ENCODE measurements around the gene C14orf93. TPM values are rescaled to one million over a fixed set of nuclear protein-coding genes. Genes with fewer than 3 reads are reported as not detected.

C14orf93 gene
- total and polyA plus RNA-seq, 9 of the 15 experiments (the other 6 are each of a cell fraction or from before 2014, with no cell fraction given): 2.2 to 22.4 (median 16.1) TPM

DNA sequence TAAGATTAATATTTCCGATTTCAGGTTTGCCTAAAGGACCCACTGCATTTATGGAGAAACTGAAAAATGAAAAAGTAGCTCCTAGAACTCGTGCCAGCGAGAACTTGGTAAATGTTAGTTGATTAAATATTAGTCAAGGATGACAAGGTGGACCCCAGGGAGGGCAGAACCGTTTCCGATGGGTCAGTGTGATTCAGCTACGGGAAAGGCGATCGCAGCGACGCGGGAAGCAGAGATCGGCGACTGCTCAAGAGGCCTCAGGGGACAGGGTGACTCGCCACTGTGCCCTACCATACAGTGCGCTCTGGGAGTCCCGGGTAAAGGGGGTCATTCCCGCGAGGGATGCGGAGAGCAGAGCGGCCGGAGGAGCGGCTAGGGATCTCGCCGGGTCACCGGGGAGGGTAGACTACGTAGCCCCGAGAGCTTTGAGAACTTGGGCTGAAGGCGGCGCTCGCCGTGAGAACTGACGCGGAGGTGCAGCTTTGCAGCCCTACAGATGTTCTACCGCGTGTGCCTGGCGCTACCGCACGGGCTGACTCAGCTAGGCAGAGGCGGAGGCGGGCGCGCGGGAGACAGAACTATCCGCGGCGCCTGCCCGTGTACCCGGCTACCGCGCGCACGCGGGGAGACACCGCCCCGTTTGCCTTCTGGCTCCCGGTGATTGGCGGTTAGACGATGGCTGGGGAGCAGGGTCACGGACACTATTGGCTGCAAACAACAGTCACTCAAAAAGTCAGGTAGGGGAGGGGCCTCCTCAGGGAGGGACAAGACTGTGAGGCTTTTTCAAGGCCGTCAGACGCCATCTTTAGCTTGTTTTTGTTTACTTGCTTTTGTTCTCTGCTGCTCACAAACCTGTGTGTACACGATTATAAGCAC is 3.2 kb downstream of the C14orf93 start (continued):
- TF ChIP-seq TGIF2 (CRISPR knock-in tag; IDR thresholded peaks at IDR 0.05) (no peak), SREBF2 (CRISPR knock-in tag; IDR thresholded peaks at IDR 0.05) (no peak; the same call in 1 of the 2 replicates), KLF6 (CRISPR knock-in tag; IDR thresholded peaks at IDR 0.05; ENCODE audit: borderline replicate concordance) (peak; percentile 51; the same call in 1 of the 2 replicates), ETV1 (tag; conservative IDR thresholded peaks at IDR 0.05; ENCODE audit: low read depth) (no peak), CBX8 (IDR thresholded peaks at IDR 0.05; ENCODE audit: borderline replicate concordance, extremely low read depth, low read depth, low read length, poor library complexity, severe bottlenecking) (no peak), GATAD2A (IDR thresholded peaks at IDR 0.05) (no peak), E2F3 (CRISPR knock-in tag; IDR thresholded peaks at IDR 0.05) (peak; percentile 89), RCOR1 (IDR thresholded peaks at IDR 0.05; ENCODE audit: borderline replicate concordance in 1 of 2, low read depth in 2 of 2, low read length in 2 of 2) (0 out of 4 replicates have a peak, but pooled peaks of 1 of the 2 experiments have one; percentile 13), CBFB (CRISPR knock-in tag; IDR thresholded peaks at IDR 0.05) (no peak), XRCC3 (IDR thresholded peaks at IDR 0.05) (no peak), SAFB2 (IDR thresholded peaks at IDR 0.05; ENCODE audit: borderline replicate concordance, low read depth, low read length, severe bottlenecking) (no peak), NCOA1 (IDR thresholded peaks at IDR 0.05; ENCODE audit: low read depth) (0 out of 2 replicates have a peak, but pooled peaks have one; percentile 37), ZNF668 (CRISPR knock-in tag; IDR thresholded peaks at IDR 0.05) (no peak), ZNF12 (CRISPR knock-in tag; IDR thresholded peaks at IDR 0.05) (peak; percentile 32; the same call in 1 of the 2 replicates), HOXB6 (CRISPR knock-in tag; IDR thresholded peaks at IDR 0.05; ENCODE audit: borderline replicate concordance) (no peak), ZSCAN29 (IDR thresholded peaks at IDR 0.05) (peak; percentile 100), MAX (CRISPR knock-in tag; IDR thresholded peaks at IDR 0.05) (peak; percentile 98), ZNF140 (CRISPR knock-in tag; IDR thresholded peaks at IDR 0.05) (no peak), ZNF282 (CRISPR knock-in tag; IDR thresholded peaks at IDR 0.05) (no peak), ZNF143 (CRISPR knock-in tag; IDR thresholded peaks at IDR 0.05) (no peak), TEAD4 (IDR thresholded peaks at IDR 0.05; ENCODE audit: low read length) (no peak), TEAD4 (CRISPR knock-in tag; IDR thresholded peaks at IDR 0.05; ENCODE audit: borderline replicate concordance) (no peak; the same call in 1 of the 2 replicates), SMARCA5 (IDR thresholded peaks at IDR 0.05) (0 out of 2 replicates have a peak, but pooled peaks have one; percentile 34), ZBTB8A (IDR thresholded peaks at IDR 0.05; ENCODE audit: partially characterized antibody) (no peak)
- TF ChIP-seq, protein P1, sequence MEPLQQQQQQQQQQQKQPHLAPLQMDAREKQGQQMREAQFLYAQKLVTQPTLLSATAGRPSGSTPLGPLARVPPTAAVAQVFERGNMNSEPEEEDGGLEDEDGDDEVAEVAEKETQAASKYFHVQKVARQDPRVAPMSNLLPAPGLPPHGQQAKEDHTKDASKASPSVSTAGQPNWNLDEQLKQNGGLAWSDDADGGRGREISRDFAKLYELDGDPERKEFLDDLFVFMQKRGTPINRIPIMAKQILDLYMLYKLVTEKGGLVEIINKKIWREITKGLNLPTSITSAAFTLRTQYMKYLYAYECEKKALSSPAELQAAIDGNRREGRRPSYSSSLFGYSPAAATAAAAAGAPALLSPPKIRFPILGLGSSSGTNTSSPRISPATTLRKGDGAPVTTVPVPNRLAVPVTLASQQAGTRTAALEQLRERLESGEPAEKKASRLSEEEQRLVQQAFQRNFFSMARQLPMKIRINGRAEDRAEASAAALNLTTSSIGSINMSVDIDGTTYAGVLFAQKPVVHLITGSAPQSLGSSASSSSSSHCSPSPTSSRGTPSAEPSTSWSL (CRISPR knock-in tag; IDR thresholded peaks at IDR 0.05; ENCODE audit: borderline replicate concordance): no peak
